GM20000 (cell line): ENCODE measurements around the gene LRP1-AS.

Experiments used
- DNase-seq: peaks from one replicate; pipeline ENCODE4 v3.0.0; 2012; ENCODE audit warnings: low spot score
- CTCF ChIP-seq: IDR thresholded peaks from 2 replicates; pipeline ENCODE4 v1.5.1; 2012; ENCODE audit warnings: mild to moderate bottlenecking, control low read depth; ENCODE audit errors: extremely low read depth, missing control alignments

The LRP1-AS gene

GRCh38 chr12:57118711-57119271 lies 28.6 kb downstream of the LRP1-AS start:
- no peak for TF ChIP-seq CTCF
- no peak for DNase-seq

- no peak for TF ChIP-seq CTCF
- DNase-seq: no peak
Measured at GRCh38 chr12:57116580-57117281, 30.7 kb downstream of the LRP1-AS start.

- no peak for DNase-seq
- peak; percentile 70 for TF ChIP-seq CTCF
Measured at GRCh38 chr12:57112492-57113294, 34.7 kb downstream of the LRP1-AS start.

GRCh38 chr12:57111031-57111734 lies 36.2 kb downstream of the LRP1-AS start, which contains the start of gene STAT6:
Gene STAT6, minus strand, starts transcription at chr12:57111362. Its CDS starts 3,084 bp downstream, at chr12:57108278.
- no peak for TF ChIP-seq CTCF
- peak; percentile 78 for DNase-seq

GRCh38 chr12:57110104-57111030 lies 37.1 kb downstream of the LRP1-AS start:
- DNase-seq: peak; percentile 72
- no peak for TF ChIP-seq CTCF

GRCh38 chr12:57109207-57110103 lies 38.0 kb downstream of the LRP1-AS start:
- no peak for DNase-seq
- no peak for TF ChIP-seq CTCF
